GM19438 (cell line): ENCODE measurements around the gene INSR.
"Not testable (repeated sequence)": the region's sequence is repeated elsewhere in the genome, so short reads cannot be mapped to it uniquely, and the experiment has no call there.

Experiments used
- ATAC-seq: cut with Tn5 transposase; IDR thresholded peaks from one replicate; pipeline ENCODE4 v1.9.1; 2021; ENCODE audit warnings: low read depth; ENCODE audit not compliant: unreplicated experiment

Gene INSR

DNA sequence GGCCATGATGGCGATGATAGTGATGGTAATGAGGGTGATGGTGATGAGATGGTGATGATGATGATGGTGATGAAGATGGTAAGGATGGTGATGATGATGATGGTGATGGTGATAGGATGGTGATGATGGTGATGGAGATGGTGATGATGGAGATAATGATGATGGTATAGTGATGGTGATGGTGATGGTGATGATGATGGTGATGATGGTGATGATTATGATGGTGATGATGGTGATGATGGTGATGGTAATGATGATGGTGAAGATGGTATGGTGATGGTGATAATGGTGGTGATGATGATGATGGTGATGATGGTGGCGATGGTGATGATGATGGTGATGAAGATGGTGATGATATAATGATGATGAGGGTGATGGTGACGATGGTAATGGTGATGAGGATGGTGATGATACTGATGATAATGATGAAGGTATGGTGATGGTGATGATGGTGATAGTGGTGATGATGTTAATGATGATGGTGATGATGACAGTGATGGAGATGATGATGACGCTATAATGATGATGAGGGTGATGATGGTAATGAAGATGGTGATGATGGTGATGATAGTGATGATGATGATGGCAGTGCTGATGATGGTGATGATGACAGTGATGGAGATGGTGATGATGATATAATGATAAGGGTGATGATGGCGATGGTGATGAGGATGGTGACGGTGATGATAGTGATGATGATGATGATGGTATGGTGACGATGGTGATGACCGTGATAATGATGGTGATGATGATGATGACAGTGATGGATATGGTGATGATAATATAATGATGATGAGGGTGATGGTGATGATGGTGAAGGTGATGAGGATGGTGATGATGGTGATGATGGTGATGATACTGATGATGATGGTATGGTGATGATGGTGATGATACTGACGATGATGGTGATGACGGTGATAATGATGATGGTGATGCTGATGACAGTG, 187.2 kb downstream of the INSR start:
- no peak for ATAC-seq

DNA sequence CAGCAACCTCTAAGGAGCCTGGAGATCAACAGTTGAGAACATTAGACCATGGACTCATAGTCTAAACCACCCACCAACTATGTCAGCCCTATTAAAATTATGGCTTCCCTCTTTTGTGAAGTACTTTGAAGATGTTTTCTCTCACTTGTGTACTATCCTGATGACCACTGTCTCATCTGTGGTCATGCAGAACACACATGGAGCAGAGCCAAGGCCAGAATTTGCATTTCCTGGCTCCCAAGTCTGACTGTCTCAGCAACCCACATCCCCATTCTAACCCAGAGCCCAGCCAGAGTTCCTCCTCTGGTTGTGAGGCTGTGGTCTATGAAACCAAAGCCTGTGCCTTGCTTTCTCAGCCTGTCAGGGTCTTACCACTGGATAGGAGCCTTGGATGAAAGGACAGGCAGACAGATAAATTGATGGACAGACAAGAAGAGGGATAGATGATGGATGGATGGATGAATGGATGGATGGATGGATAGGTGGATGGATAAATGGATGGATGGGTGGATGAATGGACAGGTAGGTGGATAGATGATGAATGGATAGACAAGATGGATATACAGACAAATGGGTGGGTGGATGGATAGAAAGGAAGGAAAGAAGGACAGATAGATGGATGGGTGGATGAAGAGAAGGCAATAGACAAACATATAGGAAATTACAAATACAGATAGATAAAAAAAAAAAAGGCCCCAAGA, 189.3 kb downstream of the INSR start:
- ATAC-seq = no peak

DNA sequence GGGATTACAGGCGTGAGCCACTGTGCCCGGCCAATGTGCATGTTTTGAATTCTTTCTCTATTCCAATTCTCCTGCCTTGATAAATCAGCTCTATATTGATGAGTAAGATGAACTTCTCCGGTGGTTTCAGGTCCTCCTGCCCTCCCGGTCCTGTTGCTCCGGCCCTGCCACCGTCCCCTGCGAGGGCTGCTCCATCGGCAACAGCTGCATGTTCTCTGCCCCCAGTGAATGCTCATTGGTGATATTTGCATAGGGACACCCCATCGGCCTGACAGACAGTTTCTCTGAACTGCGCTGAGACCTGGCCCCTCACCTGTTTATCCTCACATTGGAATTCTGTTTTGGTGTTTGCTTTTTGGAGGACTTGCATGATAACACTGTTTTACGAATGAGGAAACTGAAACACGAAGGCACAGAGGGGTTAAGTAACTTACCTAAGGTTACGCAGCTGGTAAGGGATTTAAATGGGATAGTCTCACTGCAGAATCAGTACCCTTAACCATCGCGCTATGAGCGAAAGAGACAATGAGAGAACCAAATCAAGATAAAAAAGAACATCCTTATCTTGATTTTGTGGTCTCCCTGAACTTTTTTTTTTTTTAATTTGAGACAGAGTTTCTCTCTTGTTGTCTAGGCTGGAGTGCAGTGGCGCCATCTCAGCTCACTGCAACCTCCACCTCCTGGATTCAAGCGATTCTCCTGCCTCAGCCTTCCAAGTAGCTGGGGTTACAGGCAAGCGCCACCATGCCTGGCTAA, 192.5 kb downstream of the INSR start:
- no peak for ATAC-seq

DNA sequence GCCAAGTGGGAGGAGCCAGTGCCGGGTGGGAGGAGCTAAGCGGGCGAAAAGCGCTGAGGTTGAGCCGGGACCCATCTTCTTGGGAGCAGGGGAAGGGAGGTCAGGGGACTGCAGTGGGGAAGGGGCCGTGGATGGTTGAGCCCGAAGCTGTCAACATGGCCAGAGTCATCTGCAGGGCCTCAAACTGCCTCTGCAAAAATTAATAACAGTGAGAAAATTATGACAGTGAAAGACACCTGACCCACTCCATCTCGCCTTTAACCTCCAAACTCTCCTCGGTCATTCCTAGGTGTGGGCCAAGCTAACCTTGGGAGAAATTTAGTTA, 194.7 kb downstream of the INSR start:
- ATAC-seq = no peak

DNA sequence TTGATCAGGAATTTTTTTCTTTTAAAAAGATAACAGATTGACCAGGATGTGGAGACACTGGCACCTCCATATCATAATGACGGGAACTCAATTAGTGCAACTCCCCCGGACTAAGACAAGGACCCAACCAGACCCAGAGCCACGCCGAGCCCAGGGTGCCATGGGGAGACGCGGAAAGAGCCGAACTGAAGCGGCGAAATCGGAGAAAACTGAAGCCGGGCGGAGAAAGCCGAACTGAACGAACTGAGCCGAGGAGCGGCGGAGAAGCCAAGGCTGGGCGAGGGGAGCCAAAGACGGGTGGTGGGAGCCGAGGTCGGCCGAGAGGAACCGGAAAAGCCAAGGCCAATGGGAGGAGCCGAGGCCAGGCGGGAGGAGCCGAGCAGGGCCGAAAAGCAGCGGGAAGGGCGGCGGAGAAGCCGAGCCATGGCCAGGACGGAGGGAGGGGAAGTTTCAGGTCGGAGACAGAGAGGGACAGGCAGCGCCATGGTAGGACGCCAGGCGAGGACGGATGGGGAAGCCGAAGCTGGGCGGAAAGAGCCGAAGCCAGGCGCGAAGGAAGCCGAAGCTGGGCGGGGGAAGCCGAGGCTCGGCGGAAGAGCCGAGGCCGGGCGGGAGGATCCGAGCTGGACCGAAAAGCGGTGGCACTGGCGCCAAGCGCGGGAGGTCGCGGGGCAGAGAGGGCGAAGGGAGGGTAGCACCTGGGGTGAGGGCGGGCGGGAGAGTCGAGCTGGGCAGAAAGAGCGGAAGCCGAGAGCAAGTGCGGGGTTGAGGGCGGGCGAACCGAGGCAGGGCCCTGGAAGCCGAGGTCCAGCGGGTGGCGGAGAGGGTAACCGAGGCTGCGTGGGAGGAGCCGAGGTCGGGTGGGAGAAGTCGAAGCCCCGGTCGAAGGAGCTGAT, 195.3 kb downstream of the INSR start:
- peak; percentile 77 for ATAC-seq

DNA sequence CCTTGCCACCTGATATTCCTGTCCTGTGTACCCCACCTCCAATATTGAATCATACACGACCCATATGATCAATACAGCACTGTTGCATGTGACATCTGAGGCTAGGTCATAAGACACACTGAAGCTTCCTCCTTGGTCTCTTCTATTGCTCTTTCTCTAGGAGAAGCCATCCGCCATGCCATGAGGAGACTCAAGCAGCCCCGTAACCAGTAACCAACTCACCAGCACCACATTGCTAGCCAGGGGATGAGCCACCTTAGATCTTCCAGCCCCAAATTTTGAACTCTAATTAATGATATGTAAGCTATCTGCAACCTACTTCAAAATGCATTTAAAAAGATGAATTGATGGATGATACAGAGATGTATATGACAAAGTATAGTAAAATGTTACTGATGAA, 196.1 kb downstream of the INSR start:
- ATAC-seq = no peak

DNA sequence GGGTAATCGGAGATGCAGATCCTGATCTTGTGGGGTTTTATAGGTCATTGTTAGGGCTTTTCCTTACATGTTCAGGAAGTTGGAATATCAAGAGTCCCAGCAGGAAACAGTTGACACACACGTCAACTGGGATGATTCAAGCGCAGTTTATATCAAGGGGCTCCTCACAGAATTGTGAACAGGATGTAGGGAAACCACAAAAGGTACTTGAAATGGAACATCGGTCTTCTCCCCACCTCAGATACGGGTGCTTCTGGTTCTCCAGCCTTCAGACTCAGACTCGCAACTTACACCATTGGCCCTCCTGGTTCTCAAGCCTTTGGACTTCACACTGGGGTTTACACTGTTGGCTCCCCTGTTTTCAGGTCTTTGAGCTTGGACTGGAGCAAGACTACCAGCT, 205.2 kb downstream of the INSR start:
- ATAC-seq = no peak

DNA sequence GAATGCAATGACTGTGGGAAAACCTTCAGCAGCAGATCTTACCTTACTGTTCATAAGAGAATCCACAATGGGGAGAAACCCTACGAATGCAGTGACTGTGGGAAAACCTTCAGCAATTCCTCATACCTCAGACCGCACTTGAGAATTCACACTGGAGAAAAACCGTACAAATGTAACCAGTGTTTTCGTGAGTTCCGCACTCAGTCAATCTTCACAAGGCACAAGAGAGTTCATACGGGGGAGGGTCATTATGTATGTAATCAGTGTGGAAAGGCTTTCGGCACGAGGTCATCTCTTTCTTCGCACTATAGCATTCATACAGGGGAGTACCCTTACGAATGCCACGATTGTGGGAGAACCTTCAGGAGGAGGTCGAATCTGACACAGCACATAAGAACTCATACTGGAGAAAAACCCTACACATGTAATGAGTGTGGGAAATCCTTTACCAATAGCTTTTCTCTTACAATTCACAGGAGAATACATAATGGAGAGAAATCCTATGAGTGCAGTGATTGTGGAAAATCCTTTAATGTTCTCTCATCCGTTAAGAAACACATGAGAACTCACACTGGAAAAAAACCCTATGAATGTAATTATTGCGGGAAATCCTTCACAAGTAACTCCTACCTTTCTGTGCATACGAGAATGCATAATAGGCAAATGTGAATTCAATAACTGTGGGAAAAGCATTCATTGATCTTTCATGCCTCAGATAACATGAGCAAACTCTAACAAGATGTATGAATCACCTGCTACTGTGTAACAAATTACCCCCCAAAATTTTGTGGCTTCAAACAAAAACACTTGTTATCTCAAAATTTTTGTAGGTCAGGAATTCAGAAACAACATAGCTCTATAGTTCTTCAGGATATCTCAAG, 210.9 kb downstream of the INSR start:
- no peak for ATAC-seq

DNA sequence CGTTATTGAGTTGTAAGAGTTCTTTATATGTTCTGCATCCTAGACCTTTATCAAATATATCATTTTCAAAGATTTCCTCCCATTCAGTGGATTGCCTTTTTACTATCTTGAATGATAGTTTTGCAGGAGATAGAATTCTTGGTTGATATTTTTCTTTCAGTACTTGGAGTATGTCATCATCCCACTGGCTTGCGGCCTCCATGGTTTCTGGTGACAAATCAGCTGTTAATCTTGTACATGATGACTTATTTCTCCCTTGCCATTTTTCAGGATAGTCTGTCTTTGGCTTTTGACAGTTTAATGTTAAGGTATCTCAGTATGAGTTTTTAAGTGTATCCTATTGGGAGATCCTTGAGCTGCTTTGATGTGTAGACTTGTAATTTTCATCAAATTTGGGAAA, 216.2 kb downstream of the INSR start:
- no peak for ATAC-seq

DNA sequence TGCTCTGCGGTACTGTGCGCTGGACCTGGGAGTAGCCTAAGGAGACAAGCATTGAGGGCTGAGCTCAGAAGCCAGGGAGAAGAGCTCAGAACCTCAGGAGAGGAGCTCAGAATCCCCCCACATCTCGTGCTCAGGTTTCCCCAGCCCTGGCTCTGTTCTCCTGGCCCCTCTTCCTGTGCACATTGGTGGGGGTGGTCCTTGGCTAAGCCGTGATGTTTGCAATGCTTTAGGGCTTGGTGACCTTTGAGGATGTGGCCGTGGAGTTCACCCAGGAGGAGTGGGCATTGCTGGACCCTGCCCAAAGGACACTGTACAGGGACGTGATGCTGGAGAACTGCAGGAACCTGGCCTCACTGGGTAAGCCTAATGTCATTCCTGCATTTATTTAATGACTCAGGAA, 218.1 kb downstream of the INSR start:
- no peak for ATAC-seq

DNA sequence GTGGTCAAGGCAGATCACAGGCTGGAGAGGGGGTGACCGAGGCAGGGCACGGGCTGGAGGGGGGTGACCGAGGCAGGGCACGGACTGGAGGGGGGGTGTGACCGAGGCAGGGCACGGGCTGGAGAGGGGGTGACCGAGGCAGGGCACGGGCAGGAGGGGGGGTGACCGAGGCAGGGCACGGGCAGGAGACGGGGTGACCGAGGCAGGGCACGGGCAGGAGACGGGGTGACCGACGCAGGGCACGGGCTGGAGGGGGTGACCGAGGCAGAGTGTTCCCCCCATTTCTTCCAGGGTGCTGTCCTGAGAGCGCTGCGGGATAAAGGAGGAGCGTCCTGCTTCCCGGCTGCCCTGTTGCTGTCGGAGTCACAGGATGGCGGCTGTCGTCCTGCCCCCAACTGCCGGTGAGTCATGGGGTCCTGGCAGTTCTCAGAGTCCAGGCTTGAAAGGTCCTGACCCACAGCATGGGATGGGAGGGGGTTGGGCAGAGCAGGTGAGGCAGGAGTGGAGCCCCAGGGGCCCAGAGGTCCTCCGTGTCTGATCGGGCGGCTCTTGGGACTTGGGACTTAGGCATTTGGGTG, 219.4 kb downstream of the INSR start:
- ATAC-seq = no peak

DNA sequence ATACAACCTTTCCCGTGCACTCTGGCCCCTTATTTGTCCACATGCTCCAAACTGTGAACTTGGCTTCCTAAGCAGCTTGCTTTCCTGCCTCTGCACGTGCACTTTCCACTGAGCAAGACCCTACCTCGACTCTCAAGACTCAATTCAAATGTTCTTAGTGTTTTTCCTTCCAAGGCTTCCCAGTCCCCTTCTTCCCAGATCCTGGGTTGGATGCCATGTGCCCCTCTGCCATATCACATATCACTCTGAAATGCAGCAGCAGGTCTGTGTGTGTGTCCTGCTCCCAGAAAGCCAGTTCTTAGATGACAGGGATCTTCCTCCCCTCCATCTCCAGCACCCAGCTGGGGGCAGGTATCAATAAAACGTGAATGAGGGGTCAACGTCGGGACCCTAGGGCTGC, 221.7 kb downstream of the INSR start:
- no peak for ATAC-seq

DNA sequence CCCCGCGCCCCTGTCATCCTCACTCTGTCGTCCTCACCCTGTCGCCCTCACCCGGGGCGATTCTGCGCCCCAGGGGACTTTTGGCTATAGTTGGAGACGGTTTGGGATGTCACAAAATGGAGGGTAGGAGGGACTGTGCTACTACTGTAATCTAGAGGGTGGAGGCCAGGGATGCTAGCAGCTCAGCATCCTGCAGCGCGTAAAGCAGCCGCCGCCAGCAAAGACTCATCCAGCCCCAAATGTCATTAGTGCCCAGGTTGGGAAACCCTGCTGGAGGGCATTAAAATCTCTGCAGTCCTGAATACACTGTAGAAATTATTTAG, 224.3 kb downstream of the INSR start:
- ATAC-seq = no peak

DNA sequence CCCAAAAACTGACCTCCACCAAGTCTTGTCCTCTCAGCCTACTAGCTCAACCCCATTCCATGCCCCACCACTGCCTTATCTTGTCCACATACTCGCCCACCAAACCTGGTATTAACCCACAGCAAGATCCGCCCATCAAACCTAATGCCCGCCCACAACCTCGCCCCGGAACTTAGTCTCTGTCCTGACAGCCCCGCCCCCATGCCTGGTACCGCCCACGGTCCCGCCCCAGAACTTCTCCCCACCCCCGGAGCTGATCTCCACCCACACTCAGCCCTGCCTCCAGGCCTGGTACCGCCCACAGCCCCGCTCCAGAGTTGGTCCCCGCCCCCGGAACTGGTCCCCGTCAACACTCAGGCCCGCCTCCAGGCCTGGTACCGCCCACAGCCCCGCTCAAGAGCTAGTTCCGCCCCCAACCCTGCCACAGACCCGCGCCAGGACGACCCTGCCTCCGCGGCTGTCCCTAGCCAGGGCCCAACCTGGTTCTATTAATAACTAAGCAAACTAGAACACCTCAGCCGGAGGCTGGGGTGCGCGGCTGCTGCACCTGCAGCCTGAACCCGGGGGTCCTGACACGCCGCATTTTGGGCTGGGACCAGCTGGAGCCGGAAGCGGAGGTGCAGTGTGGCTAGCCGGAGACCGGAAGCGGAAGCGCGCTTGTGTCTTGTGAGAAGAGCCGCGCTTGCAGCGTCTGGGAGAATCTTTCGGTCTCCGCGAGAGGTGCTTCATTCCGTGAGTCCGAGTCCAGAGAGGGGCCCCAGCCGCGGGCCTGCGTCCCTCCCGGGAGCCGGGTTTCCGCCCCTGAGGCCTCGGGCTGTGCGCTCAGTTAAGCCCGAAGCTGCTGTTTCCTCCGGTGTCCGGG, 224.9 kb downstream of the INSR start, which contains the start of gene ZNF557:
ZNF557 (plus strand) TSS at position 662 of the 862 bp plus-strand sequence. CDS start 5,372 bp downstream, outside the sequence.
- peak; percentile 95 for ATAC-seq

DNA sequence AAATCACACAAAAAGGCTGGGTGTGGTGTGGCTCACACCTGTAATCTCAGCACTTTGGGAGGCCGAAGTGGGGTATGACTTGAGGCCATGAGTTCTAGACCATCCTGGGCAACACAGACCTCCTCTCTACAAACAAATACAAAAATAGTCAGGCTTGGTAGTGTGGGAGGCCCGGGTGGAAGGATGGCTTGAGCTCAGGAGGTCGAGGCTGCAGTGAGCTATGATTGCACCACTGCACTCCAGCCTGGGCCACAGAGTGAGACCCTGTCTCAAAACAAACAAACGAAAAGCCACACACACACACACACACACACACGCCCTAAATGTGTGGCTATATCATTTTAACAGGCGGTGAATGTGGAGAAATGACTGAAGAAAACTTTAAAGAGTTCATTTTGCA, 225.6 kb downstream of the INSR start:
- ATAC-seq = no peak

DNA sequence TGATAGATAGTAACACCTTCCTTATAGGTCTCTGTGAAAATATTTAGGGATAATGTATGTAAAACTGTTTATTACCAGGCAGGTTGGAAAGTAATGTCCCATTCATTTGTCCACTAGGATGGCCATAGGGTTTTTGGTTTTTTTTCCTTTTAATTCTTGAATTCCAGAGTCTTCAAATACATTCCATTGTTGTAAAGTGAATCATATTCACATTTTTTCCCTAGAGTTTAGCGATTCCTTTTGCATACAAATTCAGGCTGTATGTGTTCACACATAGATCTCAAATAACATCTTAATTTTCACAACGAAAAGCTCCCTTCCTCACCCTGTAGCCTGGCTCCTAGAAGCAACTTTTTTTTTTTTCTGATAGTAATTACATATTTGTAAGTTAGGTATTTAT, 226.5 kb downstream of the INSR start:
- ATAC-seq = no peak

DNA sequence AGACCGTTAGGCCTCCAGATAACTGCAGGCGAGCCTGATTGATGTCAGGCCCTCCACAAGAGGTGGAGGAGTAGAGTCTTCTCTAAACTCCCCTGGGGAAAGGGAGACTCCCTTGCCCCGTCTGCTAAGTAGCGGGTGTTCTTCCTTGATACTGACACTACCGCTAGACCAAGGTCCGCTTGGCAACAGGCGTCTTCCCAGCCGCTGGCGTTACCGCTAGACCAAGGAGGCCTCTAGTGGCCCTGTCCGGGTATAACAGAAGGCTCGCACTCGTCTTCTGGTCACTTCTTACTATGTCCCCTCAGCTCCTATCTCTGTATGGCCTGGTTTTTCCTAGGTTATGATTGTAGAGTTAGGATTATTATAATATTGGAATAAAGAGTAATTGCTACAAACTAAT, 227.1 kb downstream of the INSR start:
- not testable (repeated sequence) for ATAC-seq

DNA sequence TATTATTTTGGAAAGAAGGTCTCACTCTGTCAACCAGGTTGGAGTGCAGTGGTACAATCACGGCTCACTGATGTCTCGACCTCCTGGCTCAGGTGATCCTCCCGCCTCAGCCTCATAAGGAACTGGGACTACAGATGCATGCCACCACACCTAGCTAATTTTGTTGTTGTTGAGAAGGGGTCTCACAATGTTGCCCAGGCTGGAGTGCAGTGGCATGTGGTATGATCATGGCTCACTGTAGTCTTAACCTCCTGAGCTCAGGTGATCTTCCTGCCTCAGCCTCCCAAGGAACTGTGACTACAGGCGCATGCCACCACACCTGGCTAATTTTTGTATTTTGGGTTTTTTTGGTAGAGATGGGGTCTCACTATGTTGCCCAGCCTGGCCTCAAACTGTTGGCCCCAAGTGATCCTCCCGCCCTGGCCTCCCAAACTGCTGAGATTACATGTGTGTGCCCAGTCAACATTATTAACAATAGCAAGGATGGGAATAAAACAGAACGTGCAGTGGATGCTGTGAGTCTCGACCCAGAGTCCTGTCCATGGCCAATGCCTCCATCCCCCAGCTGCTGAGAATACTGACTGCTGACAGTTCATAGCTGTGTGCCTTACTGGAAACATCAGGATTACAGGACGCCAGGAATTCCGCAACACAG, 230.3 kb downstream of the INSR start:
- ATAC-seq = no peak
